ENCODE results near the gene VAT1L. TPM values are rescaled to one million over a fixed set of nuclear protein-coding genes. Genes with fewer than 3 reads are reported as not detected.

The VAT1L gene
- total and polyA plus RNA-seq, 10 of the 15 experiments (the other 5 are each of a cell fraction or from before 2014, with no cell fraction given) = 0.06 to 0.18 (median 0.10) TPM; not detected in 5

GRCh38 chr16:77759201-77759600 lies 29.2 kb upstream of the VAT1L start:
- H3K79me2 ChIP-seq (ENCODE audit: control insufficient read depth, insufficient read depth, low read length) = no peaks in the 10 kb centered on the region
- DNase-seq (ENCODE audit: low read depth, low spot score) (no peak), ATAC-seq (no peak), FAIRE-seq (no peak)
- no peaks in the 10 kb centered on the region for H3K27me3 ChIP-seq (replicated peaks in 1 of 2; ENCODE audit: control insufficient read depth in 2 of 2, insufficient read depth in 2 of 2, low read length in 1 of 2)
- no peak overlapping the region for H3K27ac ChIP-seq (ENCODE audit: control insufficient read depth, insufficient read depth)
- no peak overlapping the region for H3K9ac ChIP-seq (ENCODE audit: control insufficient read depth, insufficient read depth, low read length)
- no peak overlapping the region for H3K4me2 ChIP-seq (ENCODE audit: control insufficient read depth, insufficient read depth)
- no peaks in the 10 kb centered on the region for H3K9me3 ChIP-seq (replicated peaks; ENCODE audit: control insufficient read depth, insufficient read depth, low read length)
- no peak overlapping the region for H3K4me3 ChIP-seq
- POLR2A ChIA-PET = no interaction called here
- TF ChIP-seq HSF1 (IDR thresholded peaks at IDR 0.05; ENCODE audit: low read depth, low read length) (no peak), STAT1 (conservative IDR thresholded peaks at IDR 0.05) (no peak), NKRF (conservative IDR thresholded peaks at IDR 0.05) (no peak), SUZ12 (IDR thresholded peaks at IDR 0.05; ENCODE audit: unreplicated experiment) (no peak), JUNB (IDR thresholded peaks at IDR 0.05) (no peak), DPF2 (IDR thresholded peaks at IDR 0.05) (no peak), RBBP5 (conservative IDR thresholded peaks at IDR 0.05) (no peak), ZBTB4 (CRISPR knock-in tag; IDR thresholded peaks at IDR 0.05) (no peak), ESRRA (IDR thresholded peaks at IDR 0.05; ENCODE audit: low read length) (no peak)
- no TSS peak for BruUV-seq (replicated peaks)
- H3K4me1 ChIP-seq (ENCODE audit: control insufficient read depth, insufficient read depth, low read length) = no peaks in the 10 kb centered on the region
- WGBS (ENCODE audit: insufficient coverage, insufficient replicate concordance, low lambda C conversion rate, missing lambda C conversion rate) = 0% methylated on average over 1 of the region's 1 CpG
- CTCF ChIA-PET = no interaction called here
- no peak overlapping the region for H2AFZ ChIP-seq (ENCODE audit: control insufficient read depth, low read depth, low read length)
- RAD21 ChIA-PET (ENCODE audit: unreplicated experiment) = no interaction called here
- intact Hi-C loops (cut with micrococcal nuclease; ENCODE audit: unreplicated experiment) (no loop called here), in situ Hi-C loops (cut with MboI) (no loop called here)
- H4K20me1 ChIP-seq (ENCODE audit: control insufficient read depth, insufficient read depth) = no peaks in the 10 kb centered on the region
- SMC1A ChIA-PET (ENCODE audit: uncharacterized antibody, unreplicated experiment) = no interaction called here
- no peaks in the 10 kb centered on the region for H3K36me3 ChIP-seq (ENCODE audit: control insufficient read depth in 2 of 2, insufficient read depth in 2 of 2, low read length in 1 of 2)
